WTC11 (cell line): ENCODE measurements around the gene ITGAL. TPM values are rescaled to one million over a fixed set of nuclear protein-coding genes. Genes with fewer than 3 reads are reported as not detected.

ENCODE experiments used
- CBFB ChIP-seq: sonication (generic); formaldehyde crosslinking; IDR thresholded peaks from 2 replicates; pipeline ENCODE4 v1.8.1; 2022; ENCODE audit warnings: mild to moderate bottlenecking, low read depth, missing genetic modification reagents
- CREM ChIP-seq: sonication (generic); formaldehyde crosslinking; IDR thresholded peaks from 2 replicates; pipeline ENCODE4 v1.8.1; 2022; ENCODE audit warnings: mild to moderate bottlenecking, missing genetic modification reagents, moderate library complexity
- ETV6 ChIP-seq: sonication (generic); formaldehyde crosslinking; IDR thresholded peaks from 2 replicates; pipeline ENCODE4 v1.8.1; 2022; ENCODE audit warnings: mild to moderate bottlenecking, missing genetic modification reagents
- JAZF1 ChIP-seq: fragments of 250-450 bp; sonication (Bioruptor Pico); IDR thresholded peaks from 2 replicates; pipeline ENCODE4 v1.9.0; 2021; ENCODE audit warnings: moderate library complexity, mild to moderate bottlenecking, inconsistent platforms
- NFYB ChIP-seq: sonication (generic); formaldehyde crosslinking; conservative IDR thresholded peaks from 2 replicates; pipeline ENCODE4 v1.8.0; 2022; ENCODE audit warnings: low read depth, missing genetic modification reagents
- NR1H2 ChIP-seq: sonication (generic); formaldehyde crosslinking; IDR thresholded peaks from 2 replicates; pipeline ENCODE4 v1.9.0; 2021; ENCODE audit warnings: mild to moderate bottlenecking, moderate library complexity, missing genetic modification reagents
- NR3C1 ChIP-seq: sonication (generic); formaldehyde crosslinking; conservative IDR thresholded peaks from 2 replicates; pipeline ENCODE4 v1.8.1; 2023; ENCODE audit warnings: low read depth, mild to moderate bottlenecking, missing genetic modification reagents
- RORB ChIP-seq: fragments of 250-450 bp; sonication (Bioruptor Pico); IDR thresholded peaks from 2 replicates; pipeline ENCODE4 v1.9.0; 2021; ENCODE audit warnings: mild to moderate bottlenecking
- SMAD3 ChIP-seq: sonication (generic); formaldehyde crosslinking; IDR thresholded peaks from 2 replicates; pipeline ENCODE4 v1.8.0; 2022; ENCODE audit warnings: missing genetic modification reagents, mild to moderate bottlenecking, borderline replicate concordance
- SOX15 ChIP-seq: fragments of 250-450 bp; sonication (Bioruptor Pico); IDR thresholded peaks from 2 replicates; pipeline ENCODE4 v1.9.0; 2021; ENCODE audit warnings: mild to moderate bottlenecking
- TEAD1 ChIP-seq: sonication (generic); formaldehyde crosslinking; IDR thresholded peaks from 2 replicates; pipeline ENCODE4 v1.8.0; 2022; ENCODE audit warnings: mild to moderate bottlenecking, missing genetic modification reagents
- TEAD4 ChIP-seq: sonication (generic); formaldehyde crosslinking; IDR thresholded peaks from 2 replicates; pipeline ENCODE4 v1.8.0; 2022; ENCODE audit warnings: mild to moderate bottlenecking, missing genetic modification reagents
- ZNF138 ChIP-seq: sonication (generic); formaldehyde crosslinking; conservative IDR thresholded peaks from 2 replicates; pipeline ENCODE4 v1.8.1; 2022; ENCODE audit warnings: mild to moderate bottlenecking, moderate library complexity, missing genetic modification reagents
- ZNF219 ChIP-seq: sonication (generic); formaldehyde crosslinking; IDR thresholded peaks from 2 replicates; pipeline ENCODE4 v1.8.0; 2023; ENCODE audit warnings: missing genetic modification reagents, mild to moderate bottlenecking, borderline replicate concordance
- ZNF232 ChIP-seq: sonication (generic); formaldehyde crosslinking; IDR thresholded peaks from 2 replicates; pipeline ENCODE4 v1.8.0; 2022; ENCODE audit warnings: mild to moderate bottlenecking, missing genetic modification reagents
- ZNF423 ChIP-seq: fragments of 250-450 bp; sonication (Bioruptor Pico); IDR thresholded peaks from 2 replicates; pipeline ENCODE4 v2.1.2; 2022; ENCODE audit warnings: mild to moderate bottlenecking, moderate library complexity
- total RNA-seq: library from RNA; stranded (reverse); gene quantifications from 3 replicates; pipeline ENCODE4 v1.2.3, GENCODE V29; 2021
- TF ChIP-seq, protein P1 (sequence below): sonication (generic); formaldehyde crosslinking; IDR thresholded peaks from 2 replicates; pipeline ENCODE4 v1.8.0; 2023; ENCODE audit warnings: mild to moderate bottlenecking, missing genetic modification reagents
- TF ChIP-seq, protein P2 (sequence below): sonication (generic); formaldehyde crosslinking; IDR thresholded peaks from 2 replicates; pipeline ENCODE4 v1.8.1; 2022; ENCODE audit warnings: low read depth, missing genetic modification reagents, borderline replicate concordance
- TF ChIP-seq, protein P3 (sequence below): sonication (generic); formaldehyde crosslinking; IDR thresholded peaks from 2 replicates; pipeline ENCODE4 v1.8.1; 2023; ENCODE audit warnings: mild to moderate bottlenecking, missing genetic modification reagents, moderate library complexity
- TF ChIP-seq, protein P4 (sequence below): fragments of 200-600 bp; IDR thresholded peaks from 2 replicates; pipeline ENCODE4 v1.8.0; 2022; ENCODE audit warnings: antibody characterized with exemption
- TF ChIP-seq, protein P5 (sequence below): sonication (generic); formaldehyde crosslinking; IDR thresholded peaks from 2 replicates; pipeline ENCODE4 v1.8.1; 2022; ENCODE audit warnings: low read depth, mild to moderate bottlenecking, moderate library complexity, missing genetic modification reagents, borderline replicate concordance
- TF ChIP-seq, protein P6 (sequence below): fragments of 250-450 bp; sonication (Bioruptor Pico); IDR thresholded peaks from 2 replicates; pipeline ENCODE4 v1.9.0; 2021; ENCODE audit warnings: moderate library complexity, mild to moderate bottlenecking, inconsistent platforms, borderline replicate concordance
- TF ChIP-seq, protein P7 (sequence below): sonication (generic); formaldehyde crosslinking; IDR thresholded peaks from 2 replicates; pipeline ENCODE4 v1.8.1; 2023; ENCODE audit warnings: mild to moderate bottlenecking, moderate library complexity, missing genetic modification reagents
- TF ChIP-seq, protein P8 (sequence below): sonication (generic); formaldehyde crosslinking; IDR thresholded peaks from 2 replicates; pipeline ENCODE4 v1.8.0; 2022; ENCODE audit warnings: mild to moderate bottlenecking, missing genetic modification reagents
- TF ChIP-seq, protein P9 (sequence below): sonication (generic); formaldehyde crosslinking; IDR thresholded peaks from 2 replicates; pipeline ENCODE4 v1.8.1; 2023; ENCODE audit warnings: mild to moderate bottlenecking, missing genetic modification reagents

The ITGAL gene
- total RNA-seq, 1 experiment from 2014 or later: 1.0 TPM

DNA sequence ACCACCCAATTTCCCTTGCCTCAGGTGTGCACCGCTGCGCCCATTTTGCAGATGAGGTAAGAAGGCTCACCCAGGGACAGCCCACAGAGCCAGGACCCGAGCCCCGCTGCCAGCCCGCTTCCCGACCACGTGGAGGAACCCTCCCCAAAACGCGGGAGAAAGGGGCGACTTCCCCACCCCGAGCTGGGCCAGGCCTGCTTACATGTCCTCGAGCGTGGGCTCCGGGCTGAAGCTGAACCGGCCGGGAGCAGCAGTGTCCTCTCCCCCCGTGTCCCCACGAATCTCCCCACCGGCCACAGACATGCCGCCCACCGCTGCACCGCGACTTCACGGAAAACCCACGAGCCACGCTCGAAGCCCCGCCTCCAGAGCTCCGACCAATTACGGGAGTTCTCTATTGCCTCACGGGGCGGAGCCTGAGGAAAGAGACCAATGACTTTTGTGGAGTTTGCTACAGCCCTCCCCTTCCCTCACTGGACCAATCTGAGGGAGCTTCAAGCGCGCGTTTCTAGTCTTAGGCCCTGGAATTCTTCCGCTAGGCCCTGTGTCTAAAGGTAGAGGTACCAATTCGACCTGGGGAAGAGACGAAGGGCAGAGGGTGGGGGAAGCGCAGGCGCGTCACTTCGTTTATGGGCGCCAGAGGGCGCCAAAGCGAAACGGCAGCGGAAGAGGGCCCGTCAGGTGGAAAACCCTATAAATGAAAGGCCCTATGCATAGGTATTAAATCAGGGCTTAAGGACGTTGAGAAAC is 42.7 kb upstream of the ITGAL start, which contains the start of gene DCTPP1 (continued):
- TF ChIP-seq, protein P1, sequence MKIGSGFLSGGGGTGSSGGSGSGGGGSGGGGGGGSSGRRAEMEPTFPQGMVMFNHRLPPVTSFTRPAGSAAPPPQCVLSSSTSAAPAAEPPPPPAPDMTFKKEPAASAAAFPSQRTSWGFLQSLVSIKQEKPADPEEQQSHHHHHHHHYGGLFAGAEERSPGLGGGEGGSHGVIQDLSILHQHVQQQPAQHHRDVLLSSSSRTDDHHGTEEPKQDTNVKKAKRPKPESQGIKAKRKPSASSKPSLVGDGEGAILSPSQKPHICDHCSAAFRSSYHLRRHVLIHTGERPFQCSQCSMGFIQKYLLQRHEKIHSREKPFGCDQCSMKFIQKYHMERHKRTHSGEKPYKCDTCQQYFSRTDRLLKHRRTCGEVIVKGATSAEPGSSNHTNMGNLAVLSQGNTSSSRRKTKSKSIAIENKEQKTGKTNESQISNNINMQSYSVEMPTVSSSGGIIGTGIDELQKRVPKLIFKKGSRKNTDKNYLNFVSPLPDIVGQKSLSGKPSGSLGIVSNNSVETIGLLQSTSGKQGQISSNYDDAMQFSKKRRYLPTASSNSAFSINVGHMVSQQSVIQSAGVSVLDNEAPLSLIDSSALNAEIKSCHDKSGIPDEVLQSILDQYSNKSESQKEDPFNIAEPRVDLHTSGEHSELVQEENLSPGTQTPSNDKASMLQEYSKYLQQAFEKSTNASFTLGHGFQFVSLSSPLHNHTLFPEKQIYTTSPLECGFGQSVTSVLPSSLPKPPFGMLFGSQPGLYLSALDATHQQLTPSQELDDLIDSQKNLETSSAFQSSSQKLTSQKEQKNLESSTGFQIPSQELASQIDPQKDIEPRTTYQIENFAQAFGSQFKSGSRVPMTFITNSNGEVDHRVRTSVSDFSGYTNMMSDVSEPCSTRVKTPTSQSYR: no peak
- TF ChIP-seq TEAD4 (CRISPR knock-in tag): no peak
- TF ChIP-seq, protein P2, sequence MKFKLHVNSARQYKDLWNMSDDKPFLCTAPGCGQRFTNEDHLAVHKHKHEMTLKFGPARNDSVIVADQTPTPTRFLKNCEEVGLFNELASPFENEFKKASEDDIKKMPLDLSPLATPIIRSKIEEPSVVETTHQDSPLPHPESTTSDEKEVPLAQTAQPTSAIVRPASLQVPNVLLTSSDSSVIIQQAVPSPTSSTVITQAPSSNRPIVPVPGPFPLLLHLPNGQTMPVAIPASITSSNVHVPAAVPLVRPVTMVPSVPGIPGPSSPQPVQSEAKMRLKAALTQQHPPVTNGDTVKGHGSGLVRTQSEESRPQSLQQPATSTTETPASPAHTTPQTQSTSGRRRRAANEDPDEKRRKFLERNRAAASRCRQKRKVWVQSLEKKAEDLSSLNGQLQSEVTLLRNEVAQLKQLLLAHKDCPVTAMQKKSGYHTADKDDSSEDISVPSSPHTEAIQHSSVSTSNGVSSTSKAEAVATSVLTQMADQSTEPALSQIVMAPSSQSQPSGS (CRISPR knock-in tag): no peak
- TF ChIP-seq, protein P3, sequence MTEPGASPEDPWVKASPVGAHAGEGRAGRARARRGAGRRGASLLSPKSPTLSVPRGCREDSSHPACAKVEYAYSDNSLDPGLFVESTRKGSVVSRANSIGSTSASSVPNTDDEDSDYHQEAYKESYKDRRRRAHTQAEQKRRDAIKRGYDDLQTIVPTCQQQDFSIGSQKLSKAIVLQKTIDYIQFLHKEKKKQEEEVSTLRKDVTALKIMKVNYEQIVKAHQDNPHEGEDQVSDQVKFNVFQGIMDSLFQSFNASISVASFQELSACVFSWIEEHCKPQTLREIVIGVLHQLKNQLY (CRISPR knock-in tag): no peak
- no peak for TF ChIP-seq CBFB (CRISPR knock-in tag)
- TF ChIP-seq, protein P4, sequence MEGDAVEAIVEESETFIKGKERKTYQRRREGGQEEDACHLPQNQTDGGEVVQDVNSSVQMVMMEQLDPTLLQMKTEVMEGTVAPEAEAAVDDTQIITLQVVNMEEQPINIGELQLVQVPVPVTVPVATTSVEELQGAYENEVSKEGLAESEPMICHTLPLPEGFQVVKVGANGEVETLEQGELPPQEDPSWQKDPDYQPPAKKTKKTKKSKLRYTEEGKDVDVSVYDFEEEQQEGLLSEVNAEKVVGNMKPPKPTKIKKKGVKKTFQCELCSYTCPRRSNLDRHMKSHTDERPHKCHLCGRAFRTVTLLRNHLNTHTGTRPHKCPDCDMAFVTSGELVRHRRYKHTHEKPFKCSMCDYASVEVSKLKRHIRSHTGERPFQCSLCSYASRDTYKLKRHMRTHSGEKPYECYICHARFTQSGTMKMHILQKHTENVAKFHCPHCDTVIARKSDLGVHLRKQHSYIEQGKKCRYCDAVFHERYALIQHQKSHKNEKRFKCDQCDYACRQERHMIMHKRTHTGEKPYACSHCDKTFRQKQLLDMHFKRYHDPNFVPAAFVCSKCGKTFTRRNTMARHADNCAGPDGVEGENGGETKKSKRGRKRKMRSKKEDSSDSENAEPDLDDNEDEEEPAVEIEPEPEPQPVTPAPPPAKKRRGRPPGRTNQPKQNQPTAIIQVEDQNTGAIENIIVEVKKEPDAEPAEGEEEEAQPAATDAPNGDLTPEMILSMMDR: peak; percentile 74
- TF ChIP-seq ETV6: peak; percentile 68
- TF ChIP-seq SMAD3 (CRISPR knock-in tag): no peak
- TF ChIP-seq, protein P5, sequence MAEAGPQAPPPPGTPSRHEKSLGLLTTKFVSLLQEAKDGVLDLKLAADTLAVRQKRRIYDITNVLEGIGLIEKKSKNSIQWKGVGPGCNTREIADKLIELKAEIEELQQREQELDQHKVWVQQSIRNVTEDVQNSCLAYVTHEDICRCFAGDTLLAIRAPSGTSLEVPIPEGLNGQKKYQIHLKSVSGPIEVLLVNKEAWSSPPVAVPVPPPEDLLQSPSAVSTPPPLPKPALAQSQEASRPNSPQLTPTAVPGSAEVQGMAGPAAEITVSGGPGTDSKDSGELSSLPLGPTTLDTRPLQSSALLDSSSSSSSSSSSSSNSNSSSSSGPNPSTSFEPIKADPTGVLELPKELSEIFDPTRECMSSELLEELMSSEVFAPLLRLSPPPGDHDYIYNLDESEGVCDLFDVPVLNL (CRISPR knock-in tag): no peak
- TF ChIP-seq NR3C1 (CRISPR knock-in tag): no peak
- TF ChIP-seq, protein P6, sequence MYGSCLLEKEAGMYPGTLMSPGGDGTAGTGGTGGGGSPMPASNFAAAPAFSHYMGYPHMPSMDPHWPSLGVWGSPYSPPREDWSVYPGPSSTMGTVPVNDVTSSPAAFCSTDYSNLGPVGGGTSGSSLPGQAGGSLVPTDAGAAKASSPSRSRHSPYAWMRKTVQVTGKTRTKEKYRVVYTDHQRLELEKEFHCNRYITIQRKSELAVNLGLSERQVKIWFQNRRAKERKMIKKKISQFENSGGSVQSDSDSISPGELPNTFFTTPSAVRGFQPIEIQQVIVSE (CRISPR knock-in tag): no peak
- no peak for TF ChIP-seq JAZF1 (CRISPR knock-in tag)
- TF ChIP-seq TEAD1 (CRISPR knock-in tag): no peak
- TF ChIP-seq, protein P7, sequence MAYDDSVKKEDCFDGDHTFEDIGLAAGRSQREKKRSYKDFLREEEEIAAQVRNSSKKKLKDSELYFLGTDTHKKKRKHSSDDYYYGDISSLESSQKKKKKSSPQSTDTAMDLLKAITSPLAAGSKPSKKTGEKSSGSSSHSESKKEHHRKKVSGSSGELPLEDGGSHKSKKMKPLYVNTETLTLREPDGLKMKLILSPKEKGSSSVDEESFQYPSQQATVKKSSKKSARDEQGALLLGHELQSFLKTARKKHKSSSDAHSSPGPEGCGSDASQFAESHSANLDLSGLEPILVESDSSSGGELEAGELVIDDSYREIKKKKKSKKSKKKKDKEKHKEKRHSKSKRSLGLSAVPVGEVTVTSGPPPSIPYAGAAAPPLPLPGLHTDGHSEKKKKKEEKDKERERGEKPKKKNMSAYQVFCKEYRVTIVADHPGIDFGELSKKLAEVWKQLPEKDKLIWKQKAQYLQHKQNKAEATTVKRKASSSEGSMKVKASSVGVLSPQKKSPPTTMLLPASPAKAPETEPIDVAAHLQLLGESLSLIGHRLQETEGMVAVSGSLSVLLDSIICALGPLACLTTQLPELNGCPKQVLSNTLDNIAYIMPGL (CRISPR knock-in tag): no peak
- no peak for TF ChIP-seq ZNF423
- no peak for TF ChIP-seq CREM (CRISPR knock-in tag)
- TF ChIP-seq, protein P8, sequence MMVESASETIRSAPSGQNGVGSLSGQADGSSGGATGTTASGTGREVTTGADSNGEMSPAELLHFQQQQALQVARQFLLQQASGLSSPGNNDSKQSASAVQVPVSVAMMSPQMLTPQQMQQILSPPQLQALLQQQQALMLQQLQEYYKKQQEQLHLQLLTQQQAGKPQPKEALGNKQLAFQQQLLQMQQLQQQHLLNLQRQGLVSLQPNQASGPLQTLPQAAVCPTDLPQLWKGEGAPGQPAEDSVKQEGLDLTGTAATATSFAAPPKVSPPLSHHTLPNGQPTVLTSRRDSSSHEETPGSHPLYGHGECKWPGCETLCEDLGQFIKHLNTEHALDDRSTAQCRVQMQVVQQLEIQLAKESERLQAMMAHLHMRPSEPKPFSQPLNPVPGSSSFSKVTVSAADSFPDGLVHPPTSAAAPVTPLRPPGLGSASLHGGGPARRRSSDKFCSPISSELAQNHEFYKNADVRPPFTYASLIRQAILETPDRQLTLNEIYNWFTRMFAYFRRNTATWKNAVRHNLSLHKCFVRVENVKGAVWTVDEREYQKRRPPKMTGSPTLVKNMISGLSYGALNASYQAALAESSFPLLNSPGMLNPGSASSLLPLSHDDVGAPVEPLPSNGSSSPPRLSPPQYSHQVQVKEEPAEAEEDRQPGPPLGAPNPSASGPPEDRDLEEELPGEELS (CRISPR knock-in tag): peak; percentile 78
- peak; percentile 60 for TF ChIP-seq NFYB (CRISPR knock-in tag)
- TF ChIP-seq ZNF138 (CRISPR knock-in tag): no peak
- TF ChIP-seq ZNF219 (CRISPR knock-in tag): 0 out of 2 replicates have a peak, but pooled peaks have one; percentile 37
- TF ChIP-seq SOX15 (CRISPR knock-in tag): no peak
- TF ChIP-seq ZNF232 (CRISPR knock-in tag): no peak; the same call in 1 of the 2 replicates
- TF ChIP-seq RORB (CRISPR knock-in tag): no peak
- TF ChIP-seq, protein P9, sequence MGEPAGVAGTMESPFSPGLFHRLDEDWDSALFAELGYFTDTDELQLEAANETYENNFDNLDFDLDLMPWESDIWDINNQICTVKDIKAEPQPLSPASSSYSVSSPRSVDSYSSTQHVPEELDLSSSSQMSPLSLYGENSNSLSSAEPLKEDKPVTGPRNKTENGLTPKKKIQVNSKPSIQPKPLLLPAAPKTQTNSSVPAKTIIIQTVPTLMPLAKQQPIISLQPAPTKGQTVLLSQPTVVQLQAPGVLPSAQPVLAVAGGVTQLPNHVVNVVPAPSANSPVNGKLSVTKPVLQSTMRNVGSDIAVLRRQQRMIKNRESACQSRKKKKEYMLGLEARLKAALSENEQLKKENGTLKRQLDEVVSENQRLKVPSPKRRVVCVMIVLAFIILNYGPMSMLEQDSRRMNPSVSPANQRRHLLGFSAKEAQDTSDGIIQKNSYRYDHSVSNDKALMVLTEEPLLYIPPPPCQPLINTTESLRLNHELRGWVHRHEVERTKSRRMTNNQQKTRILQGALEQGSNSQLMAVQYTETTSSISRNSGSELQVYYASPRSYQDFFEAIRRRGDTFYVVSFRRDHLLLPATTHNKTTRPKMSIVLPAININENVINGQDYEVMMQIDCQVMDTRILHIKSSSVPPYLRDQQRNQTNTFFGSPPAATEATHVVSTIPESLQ (CRISPR knock-in tag): no peak
- TF ChIP-seq NR1H2 (CRISPR knock-in tag): no peak
